ENCODE results near the gene ZBTB20.

ZBTB20 gene

DNA sequence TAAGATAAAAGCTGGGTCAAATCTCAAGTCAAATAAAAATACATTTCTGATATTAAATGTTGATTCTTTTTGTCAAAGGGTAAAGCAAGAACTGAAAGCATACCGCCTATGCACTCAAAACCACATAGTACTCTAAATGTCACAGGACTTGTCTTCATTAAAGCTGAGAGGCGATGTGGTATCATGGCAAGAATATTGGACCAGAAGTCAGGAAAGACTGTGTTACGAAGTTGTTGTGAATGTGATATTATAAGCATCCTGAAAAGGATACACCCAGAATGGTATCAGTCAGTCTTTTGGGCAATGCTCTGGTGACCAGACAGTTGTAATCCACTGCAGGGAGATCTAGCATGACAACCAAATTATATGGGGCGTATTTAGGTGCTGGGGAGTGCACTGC is 819.4 kb downstream of the ZBTB20 start:
- DNase-seq (ENCODE audit: low read depth), result no peak
- H3K4me3 ChIP-seq (ENCODE audit: low read depth, low read length), result no peak overlapping the region
- TF ChIP-seq CTCF (conservative IDR thresholded peaks at IDR 0.05; ENCODE audit: low read depth, low read length), result no peak

DNA sequence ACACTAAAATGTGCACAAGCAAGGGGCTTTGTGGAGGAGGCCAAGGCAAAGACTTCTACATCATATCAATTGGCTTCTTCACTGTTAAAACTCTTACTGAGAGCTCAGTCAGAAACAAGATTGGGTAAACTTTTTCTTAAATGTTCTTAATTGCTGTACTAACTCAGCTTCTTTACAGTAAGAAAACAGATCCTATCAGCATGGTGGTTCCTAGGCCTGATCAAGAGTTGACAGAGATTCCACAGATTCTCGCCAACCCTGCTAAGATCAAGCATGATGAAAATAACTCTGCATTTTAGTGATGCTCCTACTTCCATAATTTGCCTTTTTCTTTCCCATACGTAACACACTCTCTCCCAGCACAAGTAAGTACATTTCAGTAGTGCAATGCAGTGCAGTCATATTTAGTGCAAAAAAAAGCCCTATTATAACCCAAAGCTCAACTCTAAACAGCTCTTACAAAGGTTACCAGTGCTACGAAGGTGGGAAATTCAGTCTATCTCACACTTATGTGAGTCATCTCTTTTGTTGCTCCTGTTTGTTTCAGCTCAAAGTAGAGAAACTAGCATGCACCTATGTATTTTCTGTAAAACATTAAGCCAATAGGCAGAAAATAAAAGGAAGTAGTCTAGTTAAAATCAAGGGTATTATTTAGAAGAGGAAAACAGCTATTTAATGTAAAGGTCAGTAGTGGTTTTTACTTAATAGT is 823.4 kb downstream of the ZBTB20 start:
- no peak for DNase-seq (ENCODE audit: low read depth)
- TF ChIP-seq CTCF (conservative IDR thresholded peaks at IDR 0.05; ENCODE audit: low read depth, low read length), result no peak
- H3K4me3 ChIP-seq (ENCODE audit: low read depth, low read length), result no peak overlapping the region

- no peak overlapping the region for H3K4me3 ChIP-seq (ENCODE audit: low read depth, low read length)
- no peak for DNase-seq (ENCODE audit: low read depth)
- TF ChIP-seq CTCF (conservative IDR thresholded peaks at IDR 0.05; ENCODE audit: low read depth, low read length), result no peak
Observed at GRCh38 chr3:114320246-114320645, 826.8 kb downstream of the ZBTB20 start.

DNA sequence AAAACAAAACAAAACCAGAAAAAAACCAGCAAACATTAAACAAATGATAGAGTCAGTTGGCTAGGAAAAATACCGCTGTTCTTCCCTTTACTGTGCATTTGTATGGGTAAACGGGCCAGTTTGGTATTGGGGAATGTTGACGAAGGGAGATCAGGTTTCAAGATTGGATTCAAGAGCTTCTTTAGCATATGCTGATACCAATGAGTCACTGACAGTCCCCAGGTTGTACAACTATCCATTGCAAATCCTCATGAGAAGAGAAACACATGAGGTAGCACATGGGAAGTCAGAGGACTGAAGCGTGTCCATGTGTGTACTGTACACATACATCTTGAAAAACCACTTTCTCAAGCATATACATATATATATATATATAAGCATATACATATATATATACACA is 827.6 kb downstream of the ZBTB20 start:
- no peak overlapping the region for H3K4me3 ChIP-seq (ENCODE audit: low read depth, low read length)
- peak; percentile 92 for DNase-seq (ENCODE audit: low read depth)
- no peak for TF ChIP-seq CTCF (conservative IDR thresholded peaks at IDR 0.05; ENCODE audit: low read depth, low read length)

- H3K4me3 ChIP-seq (ENCODE audit: low read depth, low read length), result no peak overlapping the region
- DNase-seq (ENCODE audit: low read depth), result no peak
- TF ChIP-seq CTCF (conservative IDR thresholded peaks at IDR 0.05; ENCODE audit: low read depth, low read length), result no peak
Observed at GRCh38 chr3:114318295-114318694, 828.8 kb downstream of the ZBTB20 start.

DNA sequence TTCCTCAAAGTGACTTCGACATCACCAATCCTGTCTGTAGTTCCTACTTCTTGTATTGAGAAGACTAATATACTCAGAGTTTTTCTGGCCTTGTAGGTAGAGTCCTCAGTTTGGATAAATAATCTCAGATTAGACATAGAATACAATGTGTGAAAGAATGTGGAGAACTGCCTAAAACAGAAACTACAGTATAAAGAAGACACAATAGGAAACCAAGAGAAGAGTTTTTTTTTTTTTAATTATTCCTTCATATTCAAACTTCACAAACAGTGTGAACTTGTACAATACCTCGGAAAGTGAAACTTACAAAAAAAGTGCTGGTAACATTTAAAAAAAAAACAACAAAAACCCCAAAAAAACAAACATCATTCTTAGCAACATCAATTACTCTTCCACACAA is 832.8 kb downstream of the ZBTB20 start:
- no peak for TF ChIP-seq CTCF (conservative IDR thresholded peaks at IDR 0.05; ENCODE audit: low read depth, low read length)
- H3K4me3 ChIP-seq (ENCODE audit: low read depth, low read length), result no peak overlapping the region
- no peak for DNase-seq (ENCODE audit: low read depth)

GRCh38 chr3:114313426-114313825 is 833.7 kb downstream of the ZBTB20 start:
- no peak for DNase-seq (ENCODE audit: low read depth)
- TF ChIP-seq CTCF (conservative IDR thresholded peaks at IDR 0.05; ENCODE audit: low read depth, low read length), result no peak
- H3K4me3 ChIP-seq (ENCODE audit: low read depth, low read length), result no peak overlapping the region
